NB4 (cell line): ENCODE data around the gene TRABD2B.

Experiments
- CTCF ChIP-seq: IDR thresholded peaks from one replicate; pipeline ENCODE4 v1.5.1; 2012; ENCODE audit warnings: low read depth, low read length
- POLR2A ChIP-seq: IDR thresholded peaks from 2 replicates; pipeline ENCODE4 v1.6.1; 2011; ENCODE audit warnings: mild to moderate bottlenecking; ENCODE audit not compliant: insufficient read length; ENCODE audit errors: extremely low read depth

GRCh38 chr1:47786316-47786715 lies 210.9 kb downstream of the TRABD2B start:
- no peak for TF ChIP-seq POLR2A
- TF ChIP-seq CTCF, result no peak
